IMR-90 (cell line): ENCODE data around the gene KRT33A. TPM values are rescaled to one million over a fixed set of nuclear protein-coding genes. Genes with fewer than 3 reads are reported as not detected.

Experiments used
- ATAC-seq: fragments of 200-7000 bp; cut with Tn5 transposase; 2 replicates; pipeline ENCODE4 v1.9.1; 2020; ENCODE audit warnings: low read depth, mild to moderate bottlenecking, moderate library complexity
- BruUV-seq: library from RNA; stranded (reverse); fragments of 400-500 nt; replicated peaks from 2 replicates; lab custom pipeline; 2021; lab: Mats Ljungman, UMichigan
- CTCF ChIA-PET: fragments of 300-600 bp; formaldehyde crosslinking; extraction: SDS; loops from one replicate; lab custom pipeline; 2021; ENCODE audit warnings: antibody characterized with exemption; lab: Yijun Ruan, JAX
- POLR2A ChIA-PET: fragments of 300-600 bp; sonication (Branson Sonifier 250); formaldehyde crosslinking; loops from one replicate; lab custom pipeline; 2022; ENCODE audit warnings: antibody characterized with exemption; ENCODE audit not compliant: unreplicated experiment; lab: Charles Lee
- DNase-seq: peaks from one replicate; pipeline ENCODE4 v3.0.0; 2013
- H2AFZ ChIP-seq: replicated peaks from 2 replicates; pipeline ENCODE3; 2013; ENCODE audit warnings: low read length, mild to moderate bottlenecking; ENCODE audit not compliant: poor library complexity
- H2AK5ac ChIP-seq: 2 replicates; pipeline ENCODE4 v1.6.1; 2013; ENCODE audit warnings: low read depth, low read length, inconsistent platforms
- H2AK9ac ChIP-seq: replicated peaks from 2 replicates; pipeline ENCODE3; 2013; ENCODE audit warnings: mild to moderate bottlenecking, low read depth, low read length, moderate library complexity; ENCODE audit not compliant: poor library complexity
- H2BK120ac ChIP-seq: 2 replicates; pipeline ENCODE4 v1.6.1; 2013; ENCODE audit warnings: low read depth, low read length, inconsistent platforms
- H2BK15ac ChIP-seq: 3 replicates; pipeline ENCODE4 v1.6.1; 2013; ENCODE audit warnings: low read depth, low read length, inconsistent platforms
- H2BK20ac ChIP-seq: 2 replicates; pipeline ENCODE4 v1.6.1; 2013; ENCODE audit warnings: low read depth, mild to moderate bottlenecking, inconsistent platforms, low read length, moderate library complexity
- H2BK5ac ChIP-seq: 2 replicates; pipeline ENCODE4 v1.6.1; 2013; ENCODE audit warnings: mild to moderate bottlenecking, low read depth, low read length, inconsistent platforms; ENCODE audit not compliant: poor library complexity, severe bottlenecking
- H3K14ac ChIP-seq: replicated peaks from 2 replicates; pipeline ENCODE4 v1.6.1; 2013; ENCODE audit warnings: low read depth, low read length, inconsistent platforms
- H3K18ac ChIP-seq: 2 replicates; pipeline ENCODE4 v1.6.1; 2013; ENCODE audit warnings: low read depth, low read length, control low read depth
- H3K23ac ChIP-seq: 2 replicates; pipeline ENCODE4 v1.6.1; 2013; ENCODE audit warnings: low read depth, low read length, inconsistent platforms
- H3K27ac ChIP-seq: 2 replicates; pipeline ENCODE4 v1.5.1; 2013; ENCODE audit warnings: mild to moderate bottlenecking, control low read depth, low read length; ENCODE audit not compliant: insufficient read depth
- H3K27me3 ChIP-seq: 2 replicates; pipeline ENCODE4 v1.6.1; 2013; ENCODE audit warnings: low read length; ENCODE audit not compliant: control insufficient read depth, insufficient read depth
- H3K36me3 ChIP-seq: 2 replicates; pipeline ENCODE4 v1.6.1; 2013; ENCODE audit warnings: low read length, mixed read lengths; ENCODE audit not compliant: control insufficient read depth, insufficient read depth
- H3K4ac ChIP-seq: 2 replicates; pipeline ENCODE4 v1.6.1; 2013; ENCODE audit warnings: low read depth, low read length, inconsistent platforms
- H3K4me1 ChIP-seq: 2 replicates; pipeline ENCODE4 v1.6.1; 2013; ENCODE audit warnings: low read length, mixed read lengths; ENCODE audit not compliant: control insufficient read depth, insufficient read depth
- H3K4me2 ChIP-seq: 2 replicates; pipeline ENCODE4 v1.6.1; 2013; ENCODE audit warnings: low read depth, mild to moderate bottlenecking, control low read depth, low read length, moderate library complexity
- H3K4me3 ChIP-seq: 2 replicates; pipeline ENCODE4 v1.5.1; 2013; ENCODE audit warnings: low read depth, mild to moderate bottlenecking, control low read depth, low read length, moderate library complexity; ENCODE audit not compliant: insufficient read depth
- H3K56ac ChIP-seq: 2 replicates; pipeline ENCODE4 v1.6.1; 2013; ENCODE audit warnings: low read length, inconsistent platforms; ENCODE audit not compliant: insufficient read depth; ENCODE audit errors: extremely low read depth
- H3K79me1 ChIP-seq, 2 experiments: 2 replicates each; pipeline ENCODE4 v1.6.1; 2013; ENCODE audit warnings: low read length in 2 of 2, inconsistent platforms in 1 of 2, low read depth in 1 of 2
- H3K9ac ChIP-seq: 2 replicates; pipeline ENCODE4 v1.6.1; 2013; ENCODE audit warnings: low read depth, low read length, control low read depth
- H3K9me1 ChIP-seq: 2 replicates; pipeline ENCODE4 v1.6.1; 2013; ENCODE audit warnings: low read length, inconsistent platforms; ENCODE audit not compliant: insufficient read depth
- H3K9me3 ChIP-seq: 2 replicates; pipeline ENCODE4 v1.6.1; 2013; ENCODE audit warnings: low read length; ENCODE audit not compliant: control insufficient read depth, insufficient read depth
- H4K20me1 ChIP-seq: 2 replicates; pipeline ENCODE4 v1.6.1; 2013; ENCODE audit warnings: low read length, inconsistent platforms; ENCODE audit not compliant: insufficient read depth
- H4K5ac ChIP-seq: 2 replicates; pipeline ENCODE4 v1.6.1; 2013; ENCODE audit warnings: mild to moderate bottlenecking, low read depth, low read length, control low read depth
- H4K8ac ChIP-seq, 2 experiments: 2 replicates each; pipeline ENCODE4 v1.6.1; 2013; ENCODE audit warnings: low read depth in 2 of 2, low read length in 2 of 2, control low read depth in 1 of 2, inconsistent platforms in 1 of 2
- H4K91ac ChIP-seq: 2 replicates; pipeline ENCODE4 v1.6.1; 2013; ENCODE audit warnings: low read depth, low read length, inconsistent platforms; ENCODE audit not compliant: insufficient read depth
- BHLHE40 ChIP-seq: fragments of 150-350 bp; IDR thresholded peaks from 2 replicates; pipeline ENCODE4 v1.6.1; 2016; ENCODE audit warnings: mild to moderate bottlenecking, low read depth, low read length
- CEBPB ChIP-seq: IDR thresholded peaks from 2 replicates; pipeline ENCODE4 v1.6.1; 2012; ENCODE audit warnings: low read depth, low read length, improper control_type of control experiment
- MAFK ChIP-seq: IDR thresholded peaks from 2 replicates; pipeline ENCODE4 v1.6.1; 2012; ENCODE audit warnings: low read depth, low read length, improper control_type of control experiment
- MAZ ChIP-seq: IDR thresholded peaks from 2 replicates; pipeline ENCODE4 v1.6.1; 2012; ENCODE audit warnings: low read depth, mild to moderate bottlenecking, low read length, improper control_type of control experiment, moderate library complexity, borderline replicate concordance
- MXI1 ChIP-seq: IDR thresholded peaks from 2 replicates; pipeline ENCODE4 v1.6.1; 2012; ENCODE audit warnings: low read depth, mild to moderate bottlenecking, low read length, moderate library complexity, borderline replicate concordance
- POLR2A ChIP-seq: IDR thresholded peaks from 2 replicates; pipeline ENCODE4 v1.6.1; 2012; ENCODE audit warnings: mild to moderate bottlenecking, low read depth, low read length
- RAD21 ChIP-seq: IDR thresholded peaks from 2 replicates; pipeline ENCODE4 v1.6.1; 2012; ENCODE audit warnings: low read length, improper control_type of control experiment
- WGBS, 2 experiments: methylation state at CpG; one replicate each; pipeline versions ENCODE4 v1.1.5 to v1.1.7; 2013; ENCODE audit warnings: missing lambda C conversion rate in 2 of 2; ENCODE audit not compliant: insufficient read length in 1 of 2; ENCODE audit errors: extremely low coverage in 2 of 2; 5-methylcytosine and 5-hydroxymethylcytosine counted together
- dilution Hi-C: fragments of 300-500 bp; cut with HindIII; formaldehyde crosslinking; loops from one replicate; pipeline ENCODE4 v1.14.3; 2018; ENCODE audit warnings: low sequenced_read_pairs; ENCODE audit not compliant: unreplicated experiment
- in situ Hi-C: fragments of 300-500 bp; cut with MboI; formaldehyde crosslinking; loops from 3 replicates; pipeline ENCODE4 v1.14.3; 2019; ENCODE audit warnings: low sequenced_read_pairs, inconsistent platforms, mixed read lengths
- intact Hi-C: fragments of 100-400 bp; cut with micrococcal nuclease; formaldehyde crosslinking; loops from 2 replicates; pipeline ENCODE4 v1.10.0; 2022
- polyA plus RNA-seq, 3 experiments: library from polyadenylated mRNA; depleted of rRNA; stranded (reverse); fragments of >200 nt; gene quantifications; 2 replicates each; pipeline ENCODE4 v1.2.3, GENCODE V29; 2012; ENCODE audit warnings: low replicate concordance in 1 of 3
- total RNA-seq: library from RNA; depleted of rRNA; stranded (reverse); fragments of >200 nt; gene quantifications from 2 replicates; pipeline ENCODE4 v1.2.3, GENCODE V29; 2012
- TF ChIP-seq, protein P1 (sequence below): fragments of 150-350 bp; IDR thresholded peaks from 2 replicates; pipeline ENCODE4 v1.6.1; 2016; ENCODE audit warnings: low read depth, mild to moderate bottlenecking, low read length, moderate library complexity, borderline replicate concordance
- TF ChIP-seq, protein P2 (sequence below): conservative IDR thresholded peaks from 2 replicates; pipeline ENCODE4 v1.5.1; 2012; ENCODE audit warnings: mild to moderate bottlenecking, low read depth, low read length, improper control_type of control experiment

The KRT33A gene
- total and polyA plus RNA-seq, 2 of the 4 experiments (the other 2 are of a cell fraction), result not detected

DNA sequence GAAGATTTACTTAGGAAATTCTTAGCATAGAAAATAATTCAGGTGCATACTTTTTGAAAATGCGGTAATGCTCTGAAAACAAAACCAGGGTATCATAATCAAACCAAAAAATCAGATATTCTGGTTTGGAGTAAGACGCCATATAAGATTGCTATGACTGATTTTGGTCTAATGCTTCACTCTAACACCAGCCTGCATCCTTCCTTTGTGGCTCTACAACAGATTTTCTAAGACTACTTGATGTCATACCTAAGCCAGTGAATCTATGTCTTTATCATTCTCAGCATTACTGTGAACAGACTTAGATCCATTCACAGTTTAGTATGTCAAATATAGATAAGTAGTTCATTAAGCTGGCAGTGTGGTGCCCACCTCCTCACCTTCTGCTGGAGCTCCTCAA, 18.4 kb upstream of the KRT33A start:
- in situ Hi-C loops, result no loop called here

More for the DNA sequence above, 18.4 kb upstream of the KRT33A start:
- dilution Hi-C loops (no loop called here), intact Hi-C loops (no loop called here)
- no peak overlapping the region for H2BK120ac ChIP-seq
- ATAC-seq (no peak), DNase-seq (no peak)
- no peak overlapping the region for H3K4me3 ChIP-seq
- WGBS, 2 experiments, result no CpG with 5 or more reads among the region's 2 CpGs
- H3K4me1 ChIP-seq, result peaks cover 8% of the 10 kb centered on the region; the same call in 1 of the 2 replicates
- H3K79me1 ChIP-seq, result no peaks in the 10 kb centered on the region
- H4K20me1 ChIP-seq, result no peaks in the 10 kb centered on the region
- no peak overlapping the region for H2BK5ac ChIP-seq
- no peak overlapping the region for H2AK9ac ChIP-seq
- no peak overlapping the region for H3K27ac ChIP-seq
- ChIA-PET CTCF (no interaction called here), POLR2A (no interaction called here)
- BruUV-seq, result no TSS peak
- no peaks in the 10 kb centered on the region for H3K9me1 ChIP-seq
- no peak overlapping the region for H2AFZ ChIP-seq
- no peak overlapping the region for H4K5ac ChIP-seq
- H3K27me3 ChIP-seq, result no peaks in the 10 kb centered on the region
- H3K9ac ChIP-seq, result no peak overlapping the region
- H4K8ac ChIP-seq, result no peak overlapping the region
- H2BK15ac ChIP-seq, result no peak overlapping the region
- no peak overlapping the region for H2BK20ac ChIP-seq
- 0 out of 2 replicates have a peak, but pooled peaks cover under 1% of the 10 kb centered on the region for H3K9me3 ChIP-seq
- H3K36me3 ChIP-seq, result no peaks in the 10 kb centered on the region
- H3K14ac ChIP-seq, result no peak overlapping the region
- H2AK5ac ChIP-seq, result no peak overlapping the region
- no peak overlapping the region for H4K91ac ChIP-seq
- H3K4ac ChIP-seq, result no peak overlapping the region
- no peak overlapping the region for H3K4me2 ChIP-seq
- H3K56ac ChIP-seq, result no peak overlapping the region
- H3K18ac ChIP-seq, result no peak overlapping the region
- TF ChIP-seq, protein P1, sequence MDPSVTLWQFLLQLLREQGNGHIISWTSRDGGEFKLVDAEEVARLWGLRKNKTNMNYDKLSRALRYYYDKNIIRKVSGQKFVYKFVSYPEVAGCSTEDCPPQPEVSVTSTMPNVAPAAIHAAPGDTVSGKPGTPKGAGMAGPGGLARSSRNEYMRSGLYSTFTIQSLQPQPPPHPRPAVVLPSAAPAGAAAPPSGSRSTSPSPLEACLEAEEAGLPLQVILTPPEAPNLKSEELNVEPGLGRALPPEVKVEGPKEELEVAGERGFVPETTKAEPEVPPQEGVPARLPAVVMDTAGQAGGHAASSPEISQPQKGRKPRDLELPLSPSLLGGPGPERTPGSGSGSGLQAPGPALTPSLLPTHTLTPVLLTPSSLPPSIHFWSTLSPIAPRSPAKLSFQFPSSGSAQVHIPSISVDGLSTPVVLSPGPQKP, result no peak
- no peak for TF ChIP-seq MAZ
- no peak for TF ChIP-seq POLR2A
- TF ChIP-seq, protein P2, sequence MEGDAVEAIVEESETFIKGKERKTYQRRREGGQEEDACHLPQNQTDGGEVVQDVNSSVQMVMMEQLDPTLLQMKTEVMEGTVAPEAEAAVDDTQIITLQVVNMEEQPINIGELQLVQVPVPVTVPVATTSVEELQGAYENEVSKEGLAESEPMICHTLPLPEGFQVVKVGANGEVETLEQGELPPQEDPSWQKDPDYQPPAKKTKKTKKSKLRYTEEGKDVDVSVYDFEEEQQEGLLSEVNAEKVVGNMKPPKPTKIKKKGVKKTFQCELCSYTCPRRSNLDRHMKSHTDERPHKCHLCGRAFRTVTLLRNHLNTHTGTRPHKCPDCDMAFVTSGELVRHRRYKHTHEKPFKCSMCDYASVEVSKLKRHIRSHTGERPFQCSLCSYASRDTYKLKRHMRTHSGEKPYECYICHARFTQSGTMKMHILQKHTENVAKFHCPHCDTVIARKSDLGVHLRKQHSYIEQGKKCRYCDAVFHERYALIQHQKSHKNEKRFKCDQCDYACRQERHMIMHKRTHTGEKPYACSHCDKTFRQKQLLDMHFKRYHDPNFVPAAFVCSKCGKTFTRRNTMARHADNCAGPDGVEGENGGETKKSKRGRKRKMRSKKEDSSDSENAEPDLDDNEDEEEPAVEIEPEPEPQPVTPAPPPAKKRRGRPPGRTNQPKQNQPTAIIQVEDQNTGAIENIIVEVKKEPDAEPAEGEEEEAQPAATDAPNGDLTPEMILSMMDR, result no peak
- no peak for TF ChIP-seq MAFK
- TF ChIP-seq CEBPB, result no peak
- no peak for TF ChIP-seq BHLHE40
- TF ChIP-seq RAD21, result no peak
- no peak for TF ChIP-seq MXI1
- no peak overlapping the region for H3K23ac ChIP-seq
